Central memory CD4-positive, alpha-beta T cell (primary cell): ENCODE data around the gene SCRN2.
A peak's percentile ranks its signal among the peaks of the same experiment; 100 is the strongest.

Experiments
- DNase-seq: peaks from one replicate; pipeline ENCODE4 v3.0.0; 2022

The SCRN2 gene

GRCh38 chr17:47844814-47845715, 4.0 kb upstream of the SCRN2 start:
- DNase-seq = no peak

GRCh38 chr17:47844227-47844626, 3.2 kb upstream of the SCRN2 start:
- no peak for DNase-seq

- no peak for DNase-seq
Measured at GRCh38 chr17:47843391-47843730, 2.3 kb upstream of the SCRN2 start.

GRCh38 chr17:47841488-47842291, 617 bp upstream of the SCRN2 start:
- DNase-seq = no peak

- no peak for DNase-seq
Measured at GRCh38 chr17:47840001-47840741, 902 bp downstream of the SCRN2 start.

- no peak for DNase-seq
Measured at GRCh38 chr17:47839071-47839470, 2.0 kb downstream of the SCRN2 start.

- DNase-seq = no peak
Measured at GRCh38 chr17:47838636-47839035, 2.4 kb downstream of the SCRN2 start.

- no peak for DNase-seq
Measured at GRCh38 chr17:47837401-47838039, 3.6 kb downstream of the SCRN2 start.

- no peak for DNase-seq
Measured at GRCh38 chr17:47836601-47837000, 4.5 kb downstream of the SCRN2 start.

- DNase-seq = no peak
Measured at GRCh38 chr17:47834756-47835155, 6.3 kb downstream of the SCRN2 start.

GRCh38 chr17:47831934-47832327, 9.1 kb downstream of the SCRN2 start:
- DNase-seq = no peak

- DNase-seq = peak; percentile 89
Measured at GRCh38 chr17:47831003-47831933, 9.8 kb downstream of the SCRN2 start, which contains the start of the genes LRRC46 and MRPL10. TSS of gene LRRC46 (plus strand) at chr17:47831670. CDS start at chr17:47831990, 320 bp downstream. TSS of gene MRPL10 (minus strand) at chr17:47831541. CDS start at chr17:47831511, 30 bp downstream.

- no peak for DNase-seq
Measured at GRCh38 chr17:47830396-47831002, 10.6 kb downstream of the SCRN2 start.

- DNase-seq = peak; percentile 86
Measured at GRCh38 chr17:47829870-47830269, 11.2 kb downstream of the SCRN2 start.

GRCh38 chr17:47823519-47823918, 17.6 kb downstream of the SCRN2 start:
- no peak for DNase-seq

GRCh38 chr17:47822785-47823184, 18.3 kb downstream of the SCRN2 start:
- DNase-seq = no peak

GRCh38 chr17:47821424-47822391, 19.4 kb downstream of the SCRN2 start, which contains the start of gene OSBPL7:
TSS of gene OSBPL7 (minus strand) at chr17:47821794. CDS start at chr17:47820278, 1,516 bp downstream.
- peak; percentile 70 for DNase-seq

- DNase-seq = no peak
Measured at GRCh38 chr17:47821031-47821423, 20.0 kb downstream of the SCRN2 start.

GRCh38 chr17:47820033-47820789, 20.9 kb downstream of the SCRN2 start:
- DNase-seq = no peak
